ENCODE results near the gene SPR.

Gene SPR

GRCh38 chr2:72932805-72933204, 45.6 kb downstream of the SPR start:
- H3K14ac ChIP-seq (ENCODE audit: low read length in 2 of 2): no peak overlapping the region
- no peaks in the 10 kb centered on the region for H3K36me3 ChIP-seq (ENCODE audit: control insufficient read depth in 1 of 2, insufficient read depth in 2 of 2, low read depth in 1 of 2, low read length in 2 of 2)
- H4K91ac ChIP-seq (ENCODE audit: low read length): no peak overlapping the region
- no peak overlapping the region for H3K4ac ChIP-seq (ENCODE audit: low read depth in 1 of 2, low read length in 2 of 2)
- H2AK5ac ChIP-seq (ENCODE audit: low read length, severe bottlenecking): no peak overlapping the region
- no peak overlapping the region for H2BK15ac ChIP-seq (ENCODE audit: low read depth, poor library complexity, severe bottlenecking)
- 90% methylated on average over 4 of the region's 4 CpGs for WGBS
- no peak overlapping the region for H2AFZ ChIP-seq (ENCODE audit: low read depth, low read length)
- H3K18ac ChIP-seq (ENCODE audit: low read depth in 1 of 2, low read length in 2 of 2): no peak overlapping the region
- H2BK5ac ChIP-seq (ENCODE audit: low read depth, low read length, poor library complexity, severe bottlenecking): no peak overlapping the region
- no peak overlapping the region for H3K27ac ChIP-seq (ENCODE audit: low read length, poor library complexity, severe bottlenecking)
- no peak overlapping the region for H2BK12ac ChIP-seq (ENCODE audit: low read length in 2 of 2)
- H3K23ac ChIP-seq (ENCODE audit: low read length in 2 of 2): no peak overlapping the region
- no peak overlapping the region for H3K4me3 ChIP-seq (ENCODE audit: insufficient read depth in 1 of 2, low read depth in 1 of 2, low read length in 2 of 2)
- no peak overlapping the region for H2BK120ac ChIP-seq (ENCODE audit: low read depth, low read length)
- no peak for DNase-seq
- H3K9me3 ChIP-seq (ENCODE audit: control insufficient read depth, low read length): no peaks in the 10 kb centered on the region
- H3K9ac ChIP-seq (ENCODE audit: low read length): no peak overlapping the region
- H3K79me1 ChIP-seq (replicated peaks; ENCODE audit: low read length, poor library complexity, severe bottlenecking): no peaks in the 10 kb centered on the region
- no peak overlapping the region for H3K4me2 ChIP-seq (ENCODE audit: low read length, poor library complexity, severe bottlenecking)
- H4K8ac ChIP-seq (ENCODE audit: low read length): no peak overlapping the region
- peaks cover 25 to 77% of the 10 kb centered on the region in 2 experiments for H3K27me3 ChIP-seq (ENCODE audit: control insufficient read depth in 1 of 2, insufficient read depth in 1 of 2, low read length in 2 of 2)
- H3K4me1 ChIP-seq (ENCODE audit: control insufficient read depth, insufficient read depth, low read depth, low read length): peaks cover 22% of the 10 kb centered on the region

GRCh38 chr2:72933207-72933606, 46.0 kb downstream of the SPR start:
- H3K9me3 ChIP-seq (ENCODE audit: control insufficient read depth, low read length): no peaks in the 10 kb centered on the region
- H3K27me3 ChIP-seq (ENCODE audit: control insufficient read depth in 1 of 2, insufficient read depth in 1 of 2, low read length in 2 of 2): peaks cover 21 to 73% of the 10 kb centered on the region in 2 experiments
- no peak overlapping the region for H4K91ac ChIP-seq (ENCODE audit: low read length)
- no peak overlapping the region for H2BK12ac ChIP-seq (ENCODE audit: low read length in 2 of 2)
- no peak overlapping the region for H3K9ac ChIP-seq (ENCODE audit: low read length)
- H3K36me3 ChIP-seq (ENCODE audit: control insufficient read depth in 1 of 2, insufficient read depth in 2 of 2, low read depth in 1 of 2, low read length in 2 of 2): no peaks in the 10 kb centered on the region
- no peak overlapping the region for H4K8ac ChIP-seq (ENCODE audit: low read length)
- H3K4me2 ChIP-seq (ENCODE audit: low read length, poor library complexity, severe bottlenecking): no peak overlapping the region
- H3K18ac ChIP-seq (ENCODE audit: low read depth in 1 of 2, low read length in 2 of 2): no peak overlapping the region
- no peak overlapping the region for H3K27ac ChIP-seq (ENCODE audit: low read length, poor library complexity, severe bottlenecking)
- no peak for DNase-seq
- no peak overlapping the region for H3K4ac ChIP-seq (ENCODE audit: low read depth in 1 of 2, low read length in 2 of 2)
- H3K14ac ChIP-seq (ENCODE audit: low read length in 2 of 2): no peak overlapping the region
- H3K79me1 ChIP-seq (replicated peaks; ENCODE audit: low read length, poor library complexity, severe bottlenecking): no peaks in the 10 kb centered on the region
- H3K23ac ChIP-seq (ENCODE audit: low read length in 2 of 2): no peak overlapping the region
- H3K4me3 ChIP-seq (ENCODE audit: insufficient read depth in 1 of 2, low read depth in 1 of 2, low read length in 2 of 2): no peak overlapping the region
- H2BK15ac ChIP-seq (ENCODE audit: low read depth, poor library complexity, severe bottlenecking): no peak overlapping the region
- H2BK5ac ChIP-seq (ENCODE audit: low read depth, low read length, poor library complexity, severe bottlenecking): no peak overlapping the region
- H2BK120ac ChIP-seq (ENCODE audit: low read depth, low read length): no peak overlapping the region
- 93% methylated on average over 5 of the region's 5 CpGs for WGBS
- no peak overlapping the region for H2AFZ ChIP-seq (ENCODE audit: low read depth, low read length)
- no peak overlapping the region for H2AK5ac ChIP-seq (ENCODE audit: low read length, severe bottlenecking)
- H3K4me1 ChIP-seq (ENCODE audit: control insufficient read depth, insufficient read depth, low read depth, low read length): peaks cover 22% of the 10 kb centered on the region

- Histone ChIP-seq H3K23ac (ENCODE audit: low read length in 2 of 2) (no peak overlapping the region), H2AK5ac (ENCODE audit: low read length, severe bottlenecking) (no peak overlapping the region), H2BK12ac (ENCODE audit: low read length in 2 of 2) (no peak overlapping the region), H3K36me3 (ENCODE audit: control insufficient read depth in 1 of 2, insufficient read depth in 2 of 2, low read depth in 1 of 2, low read length in 2 of 2) (no peaks in the 10 kb centered on the region), H3K4ac (ENCODE audit: low read depth in 1 of 2, low read length in 2 of 2) (no peak overlapping the region), H3K4me3 (ENCODE audit: insufficient read depth in 1 of 2, low read depth in 1 of 2, low read length in 2 of 2) (no peak overlapping the region), H3K27ac (ENCODE audit: low read length, poor library complexity, severe bottlenecking) (no peak overlapping the region), H3K79me1 (replicated peaks; ENCODE audit: low read length, poor library complexity, severe bottlenecking) (no peaks in the 10 kb centered on the region), H2BK15ac (ENCODE audit: low read depth, poor library complexity, severe bottlenecking) (no peak overlapping the region), H2BK120ac (ENCODE audit: low read depth, low read length) (no peak overlapping the region), H3K14ac (ENCODE audit: low read length in 2 of 2) (no peak overlapping the region), H3K4me1 (ENCODE audit: control insufficient read depth, insufficient read depth, low read depth, low read length) (peaks cover 22% of the 10 kb centered on the region), H3K9me3 (ENCODE audit: control insufficient read depth, low read length) (no peaks in the 10 kb centered on the region), H3K18ac (ENCODE audit: low read depth in 1 of 2, low read length in 2 of 2) (no peak overlapping the region), H4K91ac (ENCODE audit: low read length) (no peak overlapping the region), H3K4me2 (ENCODE audit: low read length, poor library complexity, severe bottlenecking) (no peak overlapping the region), H4K8ac (ENCODE audit: low read length) (no peak overlapping the region), H3K27me3 (ENCODE audit: control insufficient read depth in 1 of 2, insufficient read depth in 1 of 2, low read length in 2 of 2) (peaks cover 16 to 68% of the 10 kb centered on the region in 2 experiments), H2BK5ac (ENCODE audit: low read depth, low read length, poor library complexity, severe bottlenecking) (no peak overlapping the region), H2AFZ (ENCODE audit: low read depth, low read length) (no peak overlapping the region), H3K9ac (ENCODE audit: low read length) (no peak overlapping the region)
- WGBS: 91% methylated on average over 12 of the region's 12 CpGs
- DNase-seq: no peak
These were observed 46.5 kb downstream of the SPR start for GRCh38 chr2:72933646-72934151.

- no peaks in the 10 kb centered on the region for H3K79me1 ChIP-seq (replicated peaks; ENCODE audit: low read length, poor library complexity, severe bottlenecking)
- H3K27ac ChIP-seq (ENCODE audit: low read length, poor library complexity, severe bottlenecking): no peak overlapping the region
- H3K36me3 ChIP-seq (ENCODE audit: control insufficient read depth in 1 of 2, insufficient read depth in 2 of 2, low read depth in 1 of 2, low read length in 2 of 2): peaks cover 0 to 3% of the 10 kb centered on the region in 2 experiments
- no peak overlapping the region for H2BK15ac ChIP-seq (ENCODE audit: low read depth, poor library complexity, severe bottlenecking)
- no peaks in the 10 kb centered on the region for H3K9me3 ChIP-seq (ENCODE audit: control insufficient read depth, low read length)
- no peak overlapping the region for H3K18ac ChIP-seq (ENCODE audit: low read depth in 1 of 2, low read length in 2 of 2)
- no peak overlapping the region for H2AFZ ChIP-seq (ENCODE audit: low read depth, low read length)
- no peak overlapping the region for H3K14ac ChIP-seq (ENCODE audit: low read length in 2 of 2)
- H2AK5ac ChIP-seq (ENCODE audit: low read length, severe bottlenecking): no peak overlapping the region
- H3K23ac ChIP-seq (ENCODE audit: low read length in 2 of 2): no peak overlapping the region
- H3K9ac ChIP-seq (ENCODE audit: low read length): no peak overlapping the region
- no peak overlapping the region for H2BK5ac ChIP-seq (ENCODE audit: low read depth, low read length, poor library complexity, severe bottlenecking)
- no peak overlapping the region for H4K91ac ChIP-seq (ENCODE audit: low read length)
- no peak for DNase-seq
- H3K4me1 ChIP-seq (ENCODE audit: control insufficient read depth, insufficient read depth, low read depth, low read length): peaks cover 25% of the 10 kb centered on the region
- no peak overlapping the region for H2BK12ac ChIP-seq (ENCODE audit: low read length in 2 of 2)
- H4K8ac ChIP-seq (ENCODE audit: low read length): no peak overlapping the region
- no peak overlapping the region for H2BK120ac ChIP-seq (ENCODE audit: low read depth, low read length)
- H3K4me3 ChIP-seq (ENCODE audit: insufficient read depth in 1 of 2, low read depth in 1 of 2, low read length in 2 of 2): no peak overlapping the region
- H3K4ac ChIP-seq (ENCODE audit: low read depth in 1 of 2, low read length in 2 of 2): no peak overlapping the region
- H3K4me2 ChIP-seq (ENCODE audit: low read length, poor library complexity, severe bottlenecking): no peak overlapping the region
- H3K27me3 ChIP-seq (ENCODE audit: control insufficient read depth in 1 of 2, insufficient read depth in 1 of 2, low read length in 2 of 2): peaks cover 6 to 56% of the 10 kb centered on the region in 2 experiments
- WGBS: 79% methylated on average over 14 of the region's 14 CpGs
These were observed 47.7 kb downstream of the SPR start for GRCh38 chr2:72934683-72935610.
